ENCODE data around the gene OPN4. TPM values are rescaled to one million over a fixed set of nuclear protein-coding genes. Genes with fewer than 3 reads are reported as not detected.

The OPN4 gene
- total and polyA plus RNA-seq, 2 of the 8 experiments (the other 6 are each of a cell fraction or from before 2014, with no cell fraction given), result not detected

- FAIRE-seq (no peak), DNase-seq (ENCODE audit: low read depth in 1 of 2, low spot score in 2 of 2) (no peak)
- Histone ChIP-seq H3K4me3 (ENCODE audit: extremely low read depth in 1 of 4, insufficient read depth in 2 of 4, low read depth in 3 of 4, low read length in 4 of 4) (no peak overlapping the region), H2BK15ac (ENCODE audit: low read length) (no peak overlapping the region), H4K8ac (ENCODE audit: extremely low read depth, insufficient read depth, low read length) (no peak overlapping the region), H3K4me1 (replicated peaks in 1 of 4; ENCODE audit: control insufficient read depth in 3 of 4, insufficient read depth in 4 of 4, low read length in 3 of 4) (peaks cover 0 to 10% (median 7%) of the 10 kb centered on the region in 4 experiments; a peak in 5 of 7 replicates), H3K14ac (ENCODE audit: insufficient read length) (no peak overlapping the region), H2BK20ac (ENCODE audit: low read length) (no peak overlapping the region), H3K9me3 (ENCODE audit: insufficient read depth in 2 of 2, low read depth in 1 of 2, low read length in 1 of 2) (no peaks in the 10 kb centered on the region), H2AFZ (ENCODE audit: low read length) (no peak overlapping the region), H2AK5ac (ENCODE audit: low read depth, low read length) (no peak overlapping the region), H3K27me3 (replicated peaks in 1 of 4; ENCODE audit: control insufficient read depth in 3 of 4, extremely low read depth in 1 of 4, insufficient read depth in 3 of 4, low read length in 3 of 4) (no peaks in the 10 kb centered on the region), H3K23ac (ENCODE audit: insufficient read length) (no peak overlapping the region), H3K79me2 (ENCODE audit: control insufficient read depth in 1 of 2, insufficient read depth in 2 of 2, low read length in 2 of 2) (no peaks in the 10 kb centered on the region), H3K36me3 (ENCODE audit: control insufficient read depth in 2 of 4, insufficient read depth in 4 of 4, low read length in 3 of 4) (no peaks in the 10 kb centered on the region), H3K9ac (replicated peaks in 1 of 4; ENCODE audit: extremely low read depth in 1 of 4, low read depth in 3 of 4, low read length in 3 of 4) (no peak overlapping the region), H4K91ac (replicated peaks; ENCODE audit: insufficient read length, low read length) (no peak overlapping the region), H4K20me1 (replicated peaks in 1 of 2; ENCODE audit: control insufficient read depth in 1 of 2, insufficient read depth in 2 of 2, low read length in 2 of 2) (no peaks in the 10 kb centered on the region), H2BK120ac (replicated peaks; ENCODE audit: low read depth, low read length) (no peak overlapping the region), H3K23me2 (ENCODE audit: low read depth, low read length) (no peaks in the 10 kb centered on the region), H3K4me2 (ENCODE audit: insufficient read depth in 1 of 2, low read depth in 2 of 2, low read length in 2 of 2) (no peak overlapping the region), H3K18ac (ENCODE audit: extremely low read depth, low read length) (no peak overlapping the region), H3K56ac (replicated peaks; ENCODE audit: insufficient read length, low read depth, low read length) (no peak overlapping the region), H2BK12ac (ENCODE audit: low read depth, low read length) (no peak overlapping the region), H4K5ac (ENCODE audit: insufficient read length, low read depth, low read length) (no peak overlapping the region), H3K4ac (replicated peaks; ENCODE audit: insufficient read length, low read depth, low read length) (no peak overlapping the region), H3K27ac (ENCODE audit: low read depth, low read length) (no peak overlapping the region), H2BK5ac (ENCODE audit: low read depth, low read length) (no peak overlapping the region), H3K79me1 (ENCODE audit: low read depth, low read length) (no peaks in the 10 kb centered on the region)
- ChIA-PET POLR2A (ENCODE audit: partially characterized antibody) (interaction anchor here (1.2 kb wide), 1 partner anchor 13 kb away, joined by 3 read pairs; the partner anchor contains the start of gene LDB3), CTCF (ENCODE audit: partially characterized antibody) (interaction anchor here (1.2 to 7.6 kb wide), 7 partner anchors 9 to 49 kb away, joined by 3 to 105 read pairs (median 5); partner anchors contain the start of gene LDB3)
- 87% methylated on average over 12 of the region's 14 CpGs; no CpG with 5 or more reads in 1 of the 2 experiments for WGBS, 2 experiments (ENCODE audit: extremely low coverage in 1 of 2, insufficient coverage in 1 of 2, insufficient read length in 1 of 2, insufficient replicate concordance in 2 of 2, low coverage in 1 of 2, low lambda C conversion rate in 2 of 2, missing lambda C conversion rate in 1 of 2)
Observed at GRCh38 chr10:86681047-86681446, 26.7 kb downstream of the OPN4 start.

Data from H1 (cell line).